Stimulated activated CD4-positive, alpha-beta T cell treated with anti-CD3 and anti-CD28 coated beads, Interleukin-1b, Interleukin-23, amount 100 ng/mL, for 48 hours (primary cell): ENCODE measurements around the gene MYCBP.

Experiments used
- DNase-seq: peaks from one replicate; pipeline ENCODE4 v3.0.0-alpha.2; 2020

MYCBP gene

GRCh38 chr1:38819040-38819439 is 54.1 kb downstream of the MYCBP start:
- DNase-seq: no peak

GRCh38 chr1:38818175-38818976 is 54.8 kb downstream of the MYCBP start:
- peak; percentile 40 for DNase-seq

- DNase-seq: no peak
These were observed 55.6 kb downstream of the MYCBP start for GRCh38 chr1:38817267-38818174.

- peak; percentile 19 for DNase-seq
These were observed 57.1 kb downstream of the MYCBP start for GRCh38 chr1:38815903-38816627.

- no peak for DNase-seq
These were observed 58.1 kb downstream of the MYCBP start for GRCh38 chr1:38814984-38815464.

GRCh38 chr1:38814444-38814983 is 58.6 kb downstream of the MYCBP start:
- no peak for DNase-seq

- no peak for DNase-seq
These were observed 60.2 kb downstream of the MYCBP start for GRCh38 chr1:38812981-38813380.
